WERI-Rb-1 (cell line): ENCODE results near the gene PDZRN4.
A peak's percentile ranks its signal among the peaks of the same experiment; 100 is the strongest.

Experiments
- DNase-seq: peaks from one replicate; pipeline ENCODE4 v3.0.0-alpha.2; 2020
- H3K27ac ChIP-seq: fragments of 250-450 bp; sonication (Bioruptor Pico); 2 replicates; pipeline ENCODE4 v1.5.1; 2020; ENCODE audit warnings: mild to moderate bottlenecking, moderate library complexity
- H3K27me3 ChIP-seq: fragments of 250-450 bp; sonication (Bioruptor Pico); 2 replicates; pipeline ENCODE4 v1.5.1; 2021; ENCODE audit warnings: mild to moderate bottlenecking, low read depth, moderate library complexity; ENCODE audit not compliant: insufficient read depth, severe bottlenecking
- H3K36me3 ChIP-seq: fragments of 250-450 bp; sonication (Bioruptor Pico); 2 replicates; pipeline ENCODE4 v1.5.1; 2020; ENCODE audit warnings: mild to moderate bottlenecking, moderate library complexity
- H3K4me3 ChIP-seq: 2 replicates; pipeline ENCODE4 v1.5.1; 2011; ENCODE audit warnings: low read depth, mild to moderate bottlenecking, control low read depth, low read length
- H3K9me3 ChIP-seq: fragments of 250-450 bp; sonication (Bioruptor Pico); 2 replicates; pipeline ENCODE4 v1.5.1; 2021; ENCODE audit warnings: mild to moderate bottlenecking, moderate library complexity; ENCODE audit not compliant: severe bottlenecking
- CTCF ChIP-seq: IDR thresholded peaks from 2 replicates; pipeline ENCODE4 v1.5.1; 2011; ENCODE audit warnings: low read depth, mild to moderate bottlenecking, control low read depth, inconsistent platforms, low read length

The PDZRN4 gene

DNA sequence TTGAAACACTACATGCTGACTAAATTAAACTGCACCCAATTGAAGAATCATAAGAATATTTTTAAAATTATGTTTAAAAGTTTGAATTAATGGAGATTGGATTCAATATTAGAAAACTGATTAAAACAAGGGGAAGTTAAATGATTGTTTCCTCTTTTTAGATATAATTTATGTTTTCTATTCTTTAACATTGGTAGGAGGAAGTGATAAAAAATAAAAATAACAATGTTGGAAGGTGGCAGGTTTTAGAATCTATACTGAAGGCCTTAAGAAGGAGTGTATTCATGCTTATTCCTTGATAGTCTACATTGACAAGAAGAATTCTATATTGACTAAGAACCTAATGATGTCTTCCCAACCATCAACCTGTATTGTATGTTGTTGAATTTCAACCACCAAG, 168.1 kb downstream of the PDZRN4 start:
- no peak for TF ChIP-seq CTCF
- H3K36me3 ChIP-seq, result no peaks in the 10 kb centered on the region
- no peaks in the 10 kb centered on the region for H3K27me3 ChIP-seq
- no peaks in the 10 kb centered on the region for H3K9me3 ChIP-seq
- H3K27ac ChIP-seq, result no peak overlapping the region
- H3K4me3 ChIP-seq, result no peak overlapping the region
- DNase-seq, result no peak

- Histone ChIP-seq H3K36me3 (no peaks in the 10 kb centered on the region), H3K27ac (no peak overlapping the region)
- peak; percentile 23 for DNase-seq
Measured at GRCh38 chr12:41361738-41362137, 173.6 kb downstream of the PDZRN4 start.

GRCh38 chr12:41362510-41362909, 174.4 kb downstream of the PDZRN4 start:
- Histone ChIP-seq H3K27ac (no peak overlapping the region), H3K36me3 (no peaks in the 10 kb centered on the region), H3K27me3 (no peaks in the 10 kb centered on the region), H3K9me3 (no peaks in the 10 kb centered on the region), H3K4me3 (no peak overlapping the region)
- TF ChIP-seq CTCF, result no peak
- DNase-seq, result peak; percentile 23

More at GRCh38 chr12:41361738-41362137, 173.6 kb downstream of the PDZRN4 start:
- Histone ChIP-seq H3K9me3 (no peaks in the 10 kb centered on the region), H3K4me3 (no peak overlapping the region), H3K27me3 (no peaks in the 10 kb centered on the region)
- no peak for TF ChIP-seq CTCF

DNA sequence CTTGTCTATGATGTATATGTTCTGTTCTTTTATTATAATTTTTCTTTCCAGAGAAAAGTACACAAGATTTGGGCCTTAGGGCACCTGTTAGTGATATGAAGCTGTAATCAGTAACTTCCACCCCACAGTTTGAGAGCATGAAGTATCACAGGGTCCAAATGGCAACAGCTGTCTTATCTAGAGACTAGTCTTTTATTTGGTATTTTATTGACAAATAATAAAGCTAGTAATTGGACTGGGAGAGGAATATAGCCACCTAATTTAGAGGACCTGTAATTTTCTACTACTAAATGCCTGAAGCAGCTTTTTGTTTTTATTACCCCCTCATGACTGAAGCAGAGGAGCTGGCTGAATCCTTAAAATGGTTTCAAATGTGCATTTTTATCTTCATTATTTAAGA, 174.8 kb downstream of the PDZRN4 start:
- no peaks in the 10 kb centered on the region for H3K36me3 ChIP-seq
- no peaks in the 10 kb centered on the region for H3K9me3 ChIP-seq
- H3K27ac ChIP-seq, result no peak overlapping the region
- no peak for DNase-seq
- no peak for TF ChIP-seq CTCF
- H3K27me3 ChIP-seq, result no peaks in the 10 kb centered on the region
- no peak overlapping the region for H3K4me3 ChIP-seq

DNA sequence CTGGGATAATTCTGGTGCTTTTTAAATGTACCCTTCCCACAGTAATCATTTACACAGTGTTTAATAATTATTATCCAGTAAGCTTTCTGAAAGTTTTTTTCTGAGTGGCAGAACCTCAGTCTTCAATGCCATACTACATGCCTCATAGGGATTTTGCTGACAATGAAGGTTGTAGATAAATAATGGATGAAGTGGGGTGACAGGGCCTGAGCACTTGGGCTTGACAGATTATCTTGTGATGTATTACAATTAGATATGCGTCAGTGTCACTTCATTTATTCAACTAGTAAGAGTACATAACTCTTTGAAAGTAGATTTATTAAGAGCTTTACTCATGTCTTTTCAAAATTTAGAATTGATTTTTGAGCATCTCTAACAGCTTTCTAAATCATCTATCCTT, 176.1 kb downstream of the PDZRN4 start:
- Histone ChIP-seq H3K27me3 (no peaks in the 10 kb centered on the region), H3K9me3 (peaks cover 2% of the 10 kb centered on the region), H3K36me3 (no peaks in the 10 kb centered on the region), H3K27ac (no peak overlapping the region), H3K4me3 (no peak overlapping the region)
- TF ChIP-seq CTCF, result no peak
- DNase-seq, result no peak

GRCh38 chr12:41365653-41366171, 177.6 kb downstream of the PDZRN4 start:
- Histone ChIP-seq H3K27me3 (no peaks in the 10 kb centered on the region), H3K4me3 (no peak overlapping the region), H3K9me3 (peaks cover 2% of the 10 kb centered on the region), H3K27ac (no peak overlapping the region), H3K36me3 (no peaks in the 10 kb centered on the region)
- no peak for TF ChIP-seq CTCF
- peak; percentile 84 for DNase-seq
